ENCODE data around the gene MBD6.
A peak's percentile ranks its signal among the peaks of the same experiment; 100 is the strongest.

MBD6 gene, protein sequence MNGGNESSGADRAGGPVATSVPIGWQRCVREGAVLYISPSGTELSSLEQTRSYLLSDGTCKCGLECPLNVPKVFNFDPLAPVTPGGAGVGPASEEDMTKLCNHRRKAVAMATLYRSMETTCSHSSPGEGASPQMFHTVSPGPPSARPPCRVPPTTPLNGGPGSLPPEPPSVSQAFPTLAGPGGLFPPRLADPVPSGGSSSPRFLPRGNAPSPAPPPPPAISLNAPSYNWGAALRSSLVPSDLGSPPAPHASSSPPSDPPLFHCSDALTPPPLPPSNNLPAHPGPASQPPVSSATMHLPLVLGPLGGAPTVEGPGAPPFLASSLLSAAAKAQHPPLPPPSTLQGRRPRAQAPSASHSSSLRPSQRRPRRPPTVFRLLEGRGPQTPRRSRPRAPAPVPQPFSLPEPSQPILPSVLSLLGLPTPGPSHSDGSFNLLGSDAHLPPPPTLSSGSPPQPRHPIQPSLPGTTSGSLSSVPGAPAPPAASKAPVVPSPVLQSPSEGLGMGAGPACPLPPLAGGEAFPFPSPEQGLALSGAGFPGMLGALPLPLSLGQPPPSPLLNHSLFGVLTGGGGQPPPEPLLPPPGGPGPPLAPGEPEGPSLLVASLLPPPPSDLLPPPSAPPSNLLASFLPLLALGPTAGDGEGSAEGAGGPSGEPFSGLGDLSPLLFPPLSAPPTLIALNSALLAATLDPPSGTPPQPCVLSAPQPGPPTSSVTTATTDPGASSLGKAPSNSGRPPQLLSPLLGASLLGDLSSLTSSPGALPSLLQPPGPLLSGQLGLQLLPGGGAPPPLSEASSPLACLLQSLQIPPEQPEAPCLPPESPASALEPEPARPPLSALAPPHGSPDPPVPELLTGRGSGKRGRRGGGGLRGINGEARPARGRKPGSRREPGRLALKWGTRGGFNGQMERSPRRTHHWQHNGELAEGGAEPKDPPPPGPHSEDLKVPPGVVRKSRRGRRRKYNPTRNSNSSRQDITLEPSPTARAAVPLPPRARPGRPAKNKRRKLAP

DNA sequence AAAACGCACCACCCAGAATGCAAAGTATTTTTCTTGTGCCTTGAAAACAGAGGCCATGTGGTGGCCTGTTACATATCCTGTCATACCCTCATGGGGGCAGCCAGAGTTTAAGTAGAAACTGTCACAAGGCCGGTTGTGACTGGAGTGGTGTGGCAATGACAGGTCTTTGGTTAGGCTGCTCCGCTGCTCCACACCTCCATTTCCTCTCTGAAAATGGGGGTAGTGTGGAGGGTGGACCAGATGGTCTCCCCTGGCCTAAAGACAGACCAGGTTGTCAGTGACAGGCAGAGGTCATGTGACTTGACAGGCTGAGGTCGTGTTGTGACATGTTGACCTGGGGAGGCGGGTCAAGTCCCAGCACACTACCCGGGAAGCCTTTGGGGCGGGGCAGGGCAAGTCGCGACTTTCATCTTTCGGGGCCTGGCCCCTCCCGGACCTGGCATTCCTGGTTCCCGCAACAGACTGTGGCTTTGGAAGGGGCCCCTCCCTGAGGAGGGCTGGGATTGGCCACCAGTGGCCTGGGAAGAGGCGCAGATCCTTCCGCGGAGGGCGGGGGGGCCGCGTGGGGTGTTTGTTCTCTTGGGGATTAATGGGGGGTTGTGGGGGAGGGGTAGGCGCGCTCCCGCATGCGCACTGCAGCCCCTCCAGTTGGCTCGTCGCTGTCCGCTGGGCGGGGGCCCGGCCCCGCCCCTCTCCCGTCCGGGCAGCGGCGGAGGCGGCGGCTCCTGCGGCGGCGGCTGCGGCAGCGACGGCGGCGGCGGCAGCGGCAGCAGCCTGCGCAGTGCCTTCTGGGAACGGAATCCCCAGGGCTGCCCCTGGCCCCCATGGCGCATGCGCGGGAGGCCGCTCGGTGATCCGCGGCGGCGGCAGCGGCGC, at the start of gene MBD6:
MBD6 (plus strand) TSS at position 814 of the 876 bp plus-strand sequence. CDS start 1,480 bp downstream, outside the sequence.
- TF ChIP-seq, protein P1, sequence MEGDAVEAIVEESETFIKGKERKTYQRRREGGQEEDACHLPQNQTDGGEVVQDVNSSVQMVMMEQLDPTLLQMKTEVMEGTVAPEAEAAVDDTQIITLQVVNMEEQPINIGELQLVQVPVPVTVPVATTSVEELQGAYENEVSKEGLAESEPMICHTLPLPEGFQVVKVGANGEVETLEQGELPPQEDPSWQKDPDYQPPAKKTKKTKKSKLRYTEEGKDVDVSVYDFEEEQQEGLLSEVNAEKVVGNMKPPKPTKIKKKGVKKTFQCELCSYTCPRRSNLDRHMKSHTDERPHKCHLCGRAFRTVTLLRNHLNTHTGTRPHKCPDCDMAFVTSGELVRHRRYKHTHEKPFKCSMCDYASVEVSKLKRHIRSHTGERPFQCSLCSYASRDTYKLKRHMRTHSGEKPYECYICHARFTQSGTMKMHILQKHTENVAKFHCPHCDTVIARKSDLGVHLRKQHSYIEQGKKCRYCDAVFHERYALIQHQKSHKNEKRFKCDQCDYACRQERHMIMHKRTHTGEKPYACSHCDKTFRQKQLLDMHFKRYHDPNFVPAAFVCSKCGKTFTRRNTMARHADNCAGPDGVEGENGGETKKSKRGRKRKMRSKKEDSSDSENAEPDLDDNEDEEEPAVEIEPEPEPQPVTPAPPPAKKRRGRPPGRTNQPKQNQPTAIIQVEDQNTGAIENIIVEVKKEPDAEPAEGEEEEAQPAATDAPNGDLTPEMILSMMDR (IDR thresholded peaks at IDR 0.05; ENCODE audit: low read depth, low read length): no peak

DNA sequence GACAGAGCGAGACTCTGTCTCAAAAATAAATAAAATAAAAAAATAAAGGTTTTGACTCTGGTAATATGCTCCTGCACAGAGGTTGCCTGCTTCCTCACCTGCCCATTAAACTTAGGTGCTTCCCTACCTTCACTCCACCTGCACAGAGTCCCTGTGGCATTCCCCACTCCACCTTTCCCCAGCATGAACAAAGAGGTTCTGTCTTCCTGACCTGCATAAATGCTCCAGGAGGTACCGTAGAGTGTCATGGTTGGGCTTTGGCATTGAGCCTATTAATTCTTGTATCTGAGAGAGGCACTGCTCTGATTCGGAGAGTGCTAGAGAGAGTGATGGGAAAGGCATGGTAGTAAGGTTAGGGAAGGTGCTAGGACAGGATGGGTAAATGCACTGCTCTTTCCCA, 49.2 kb upstream of the MBD6 start:
- TF ChIP-seq, protein P1 (IDR thresholded peaks at IDR 0.05; ENCODE audit: low read depth, low read length): no peak
- H3K4me3 ChIP-seq (ENCODE audit: low read depth, low read length): no peak overlapping the region

More for the DNA sequence above, at the start of gene MBD6:
- H3K4me3 ChIP-seq (ENCODE audit: low read depth, low read length): peak within 1 kb of the TSS; percentile 85

DNA sequence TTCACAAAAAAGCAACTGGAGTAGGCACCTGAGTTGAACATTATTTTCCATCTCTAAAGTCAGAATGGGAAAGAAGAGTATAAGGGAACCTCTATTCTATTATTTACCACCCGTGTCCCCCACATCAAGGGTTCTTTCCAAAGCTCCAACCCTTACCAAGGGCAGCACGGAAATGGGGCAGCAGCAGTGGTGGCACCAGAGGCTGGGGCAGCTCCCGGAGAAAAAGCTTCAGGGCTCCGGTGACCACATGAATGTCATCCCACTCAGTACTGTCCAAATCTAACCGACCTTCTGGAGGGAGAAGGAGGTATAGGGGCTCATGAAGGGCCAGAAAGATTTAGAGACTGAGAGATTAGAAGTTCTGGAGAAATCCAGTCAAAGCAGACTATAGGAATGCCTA, 48.7 kb upstream of the MBD6 start:
- H3K4me3 ChIP-seq (ENCODE audit: low read depth, low read length): no peak overlapping the region
- TF ChIP-seq, protein P1 (IDR thresholded peaks at IDR 0.05; ENCODE audit: low read depth, low read length): no peak

DNA sequence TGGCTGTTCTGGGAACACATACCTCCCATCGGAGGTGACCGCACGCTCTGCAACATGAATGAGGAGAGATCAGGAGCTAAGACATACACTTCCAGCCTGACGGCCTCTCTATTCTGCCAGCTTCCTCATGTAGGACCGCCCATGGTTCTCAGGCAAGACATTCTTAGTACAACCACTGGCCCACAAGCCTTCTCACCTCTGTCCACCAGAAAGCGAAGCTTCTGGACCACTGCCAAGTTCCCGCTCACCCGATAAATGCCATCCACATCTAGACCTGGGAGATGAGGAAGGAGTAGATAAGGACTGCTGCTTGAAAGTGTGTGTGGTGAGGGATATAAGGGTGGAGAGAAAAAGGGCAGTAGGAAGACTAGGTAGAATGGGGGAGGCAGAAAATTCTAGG, 48.2 kb upstream of the MBD6 start:
- TF ChIP-seq, protein P1 (IDR thresholded peaks at IDR 0.05; ENCODE audit: low read depth, low read length): no peak
- no peak overlapping the region for H3K4me3 ChIP-seq (ENCODE audit: low read depth, low read length)

DNA sequence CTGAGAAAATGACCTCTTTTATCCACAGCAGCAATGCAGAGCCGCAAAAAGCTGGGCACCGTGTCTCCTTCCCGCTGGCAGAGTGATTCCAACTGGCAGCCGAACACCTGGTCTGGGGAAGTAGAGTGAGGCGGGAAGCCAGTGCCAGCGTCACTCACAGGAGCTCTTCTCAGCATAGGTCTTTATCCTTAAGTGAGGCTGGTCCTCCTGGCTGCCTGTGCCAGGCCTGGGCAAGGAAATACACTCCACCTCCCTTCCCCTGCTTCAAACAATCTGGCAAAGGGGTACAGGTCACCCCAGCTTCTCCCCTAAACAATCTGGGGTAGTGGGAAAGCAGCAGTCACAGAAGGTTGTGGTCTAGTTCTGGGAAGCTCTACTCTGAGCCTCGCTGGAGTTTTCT, 47.8 kb upstream of the MBD6 start:
- no peak overlapping the region for H3K4me3 ChIP-seq (ENCODE audit: low read depth, low read length)
- TF ChIP-seq, protein P1 (IDR thresholded peaks at IDR 0.05; ENCODE audit: low read depth, low read length): no peak

DNA sequence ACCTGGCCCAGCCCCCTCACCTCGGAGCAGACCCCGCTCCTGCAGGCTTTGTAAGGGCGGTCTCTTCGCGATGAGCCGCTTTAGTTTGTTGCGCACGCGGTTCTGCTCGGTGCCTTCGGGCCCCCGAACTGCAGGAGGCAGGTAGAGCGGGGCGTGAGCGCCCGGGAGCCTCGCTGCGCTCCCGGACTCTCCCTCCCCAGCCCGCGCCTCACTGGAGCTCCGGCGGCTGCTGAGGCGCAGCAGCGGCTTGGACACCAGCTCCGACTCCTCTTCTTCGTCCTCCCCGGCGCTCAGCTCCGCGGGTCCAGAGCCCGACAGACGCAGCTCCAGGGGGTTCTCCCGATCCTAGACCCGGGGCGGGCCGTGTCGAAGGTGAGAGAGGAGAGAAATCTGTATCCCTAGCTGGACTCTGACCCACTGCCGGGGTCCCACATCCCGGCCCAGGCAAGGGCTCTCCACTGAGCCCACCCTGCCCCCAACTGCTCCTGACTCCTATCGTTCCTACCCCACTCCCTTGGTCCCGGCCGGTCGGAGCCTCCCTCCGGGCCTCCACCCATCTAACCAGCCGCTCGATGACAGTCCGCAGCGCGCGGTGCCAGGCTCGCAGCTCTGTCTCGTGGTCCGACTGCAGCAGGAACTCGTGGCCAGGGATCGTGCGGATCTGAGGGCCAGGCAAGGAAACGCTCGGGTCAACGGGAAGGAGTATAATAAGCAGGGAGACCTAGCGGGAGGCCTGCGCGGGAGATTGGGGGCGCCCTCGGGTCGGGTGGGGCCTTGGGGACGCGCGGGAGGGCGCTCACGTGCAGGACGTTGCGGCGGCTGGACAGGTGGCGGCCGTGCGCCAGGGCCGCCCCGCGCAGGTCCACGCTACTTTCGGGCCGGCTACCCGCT, 47.1 kb upstream of the MBD6 start:
- H3K4me3 ChIP-seq (ENCODE audit: low read depth, low read length): peak overlapping the region; percentile 17; the same call in 1 of the 2 replicates
- TF ChIP-seq, protein P1 (IDR thresholded peaks at IDR 0.05; ENCODE audit: low read depth, low read length): no peak
